HG02798 (cell line): Measurements from ENCODE around the gene SNPH.

Experiments used
- ATAC-seq: cut with Tn5 transposase; IDR thresholded peaks from one replicate; pipeline ENCODE4 v1.9.1; 2021; ENCODE audit warnings: mild to moderate bottlenecking; ENCODE audit not compliant: unreplicated experiment, poor library complexity

Gene SNPH

GRCh38 chr20:1286267-1287024 is 20.4 kb downstream of the SNPH start:
- no peak for ATAC-seq

GRCh38 chr20:1287306-1287705 is 21.2 kb downstream of the SNPH start:
- no peak for ATAC-seq

DNA sequence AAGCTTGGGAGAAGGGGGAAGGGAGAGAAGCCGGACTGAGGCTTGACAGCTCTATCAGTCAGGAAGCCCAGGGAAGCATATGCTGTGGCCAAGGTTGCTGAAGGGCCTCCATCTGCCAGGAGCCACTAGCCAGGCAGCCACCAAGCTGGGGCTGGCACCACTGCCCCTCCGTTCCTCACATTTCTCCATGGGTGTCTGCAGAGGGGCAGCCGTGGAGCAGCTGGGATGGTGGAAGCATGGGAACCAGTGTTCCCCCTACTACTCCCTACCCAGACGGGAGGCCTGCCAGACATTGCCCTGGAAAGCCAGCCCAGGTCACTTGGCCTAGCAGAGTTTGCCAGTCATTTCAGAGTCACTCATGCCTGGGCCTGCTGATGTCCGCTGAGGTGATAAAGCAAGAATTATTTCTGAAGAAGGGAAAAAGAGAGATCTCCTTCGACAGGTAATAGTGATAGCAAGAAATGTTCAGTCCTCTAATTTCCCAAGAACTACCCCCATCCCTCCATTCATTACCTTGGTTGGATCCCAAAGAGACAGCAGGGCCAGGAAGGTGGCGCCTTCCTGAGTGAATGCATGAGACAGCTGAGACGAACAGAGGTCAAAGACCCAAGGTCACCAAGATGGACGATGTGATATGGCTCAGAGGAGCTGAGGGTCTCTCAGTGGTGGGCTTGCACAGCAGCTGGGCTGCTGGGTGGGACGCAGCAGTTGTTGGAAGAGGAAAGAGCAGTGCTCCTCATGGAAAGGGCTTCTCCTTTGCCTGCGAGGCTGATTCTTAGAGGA is 21.9 kb downstream of the SNPH start:
- ATAC-seq = no peak

GRCh38 chr20:1291191-1291741 is 25.2 kb downstream of the SNPH start:
- ATAC-seq = no peak

DNA sequence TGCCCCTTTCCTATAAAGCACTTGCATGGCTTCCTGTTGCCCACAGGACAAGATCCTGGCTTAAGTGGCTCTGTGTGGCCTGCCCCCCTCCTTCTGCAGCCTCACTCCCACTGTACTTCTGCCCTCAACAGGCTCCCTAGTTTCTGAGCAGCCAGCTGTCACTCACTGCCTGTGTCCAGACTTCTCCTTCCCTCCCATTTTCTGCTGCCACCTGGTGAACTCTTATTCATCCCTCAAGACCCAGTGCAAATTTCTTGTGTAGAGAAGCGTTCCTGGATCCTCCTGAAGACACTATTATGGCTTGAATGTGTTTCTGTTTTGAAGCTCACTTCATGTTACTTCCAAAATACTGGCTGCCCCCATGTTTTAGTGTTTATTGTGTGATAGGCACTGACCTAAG is 26.5 kb downstream of the SNPH start:
- no peak for ATAC-seq

DNA sequence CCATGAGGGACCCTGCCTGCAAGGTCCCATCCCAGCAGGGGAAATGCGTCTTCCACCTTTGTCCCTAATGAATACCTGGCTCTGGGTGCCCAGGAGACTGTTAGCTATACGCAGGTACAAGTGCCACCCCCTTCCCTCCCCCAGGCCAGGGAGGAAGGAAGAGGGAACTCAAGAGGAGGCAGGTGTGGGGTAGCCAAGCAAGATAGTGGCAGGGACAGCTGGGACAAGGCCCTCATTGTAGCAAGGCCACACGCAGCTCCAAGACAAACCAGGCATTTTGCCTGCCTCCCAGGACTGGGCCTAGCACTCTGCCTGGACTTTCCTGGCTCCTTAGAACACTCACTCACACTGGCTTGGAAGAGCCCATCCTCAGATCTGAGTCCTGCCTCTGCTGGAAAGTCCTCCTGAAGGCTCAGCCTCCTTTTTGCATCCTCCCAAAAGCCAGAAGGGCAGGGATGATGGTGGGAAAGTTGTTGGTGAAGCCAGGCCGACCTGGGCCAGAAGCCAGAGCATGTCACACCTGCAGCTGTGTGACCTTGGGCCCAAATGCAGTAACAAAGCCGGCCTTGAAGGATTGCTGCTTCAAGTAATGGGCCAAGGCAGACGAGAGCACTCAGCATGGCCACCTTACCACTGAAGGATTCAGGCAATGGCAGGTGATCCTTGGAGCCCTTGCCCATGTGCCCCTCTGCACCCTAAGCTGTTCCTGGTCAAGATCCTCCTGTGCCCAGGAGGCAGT is 27.7 kb downstream of the SNPH start:
- ATAC-seq = no peak

GRCh38 chr20:1294497-1294896 is 28.4 kb downstream of the SNPH start:
- ATAC-seq = no peak

DNA sequence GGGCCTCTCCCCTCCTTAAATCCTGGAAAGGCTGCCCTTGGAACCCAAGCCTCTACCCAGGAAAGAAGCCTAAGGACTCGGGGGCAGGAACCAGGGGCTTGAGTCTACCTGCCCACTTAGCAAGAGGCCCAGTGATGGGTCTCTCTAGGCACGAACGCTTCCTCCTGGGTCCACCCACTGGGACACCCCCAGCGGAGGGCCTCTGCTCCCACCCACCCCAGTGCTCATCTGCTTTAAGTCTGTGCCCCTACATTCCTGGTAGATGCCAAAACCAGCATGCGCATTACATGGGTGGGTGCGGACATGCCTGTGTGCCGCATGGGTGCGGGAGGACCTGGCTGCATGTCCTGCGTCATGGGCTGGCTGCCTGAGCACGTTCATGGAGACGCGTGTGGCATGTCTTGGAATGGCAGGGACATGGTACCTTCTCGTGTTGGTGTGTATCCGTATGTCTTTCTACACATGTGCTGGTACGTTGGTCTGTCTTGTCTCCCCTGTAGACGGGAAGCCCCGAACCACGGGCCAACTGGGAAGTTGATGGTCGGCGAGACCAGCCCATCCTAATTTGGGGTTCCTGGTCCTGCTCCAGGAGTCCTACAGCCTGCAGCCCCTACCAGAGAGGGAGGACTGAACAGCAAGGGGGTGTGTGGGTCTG is 29.3 kb downstream of the SNPH start:
- no peak for ATAC-seq

DNA sequence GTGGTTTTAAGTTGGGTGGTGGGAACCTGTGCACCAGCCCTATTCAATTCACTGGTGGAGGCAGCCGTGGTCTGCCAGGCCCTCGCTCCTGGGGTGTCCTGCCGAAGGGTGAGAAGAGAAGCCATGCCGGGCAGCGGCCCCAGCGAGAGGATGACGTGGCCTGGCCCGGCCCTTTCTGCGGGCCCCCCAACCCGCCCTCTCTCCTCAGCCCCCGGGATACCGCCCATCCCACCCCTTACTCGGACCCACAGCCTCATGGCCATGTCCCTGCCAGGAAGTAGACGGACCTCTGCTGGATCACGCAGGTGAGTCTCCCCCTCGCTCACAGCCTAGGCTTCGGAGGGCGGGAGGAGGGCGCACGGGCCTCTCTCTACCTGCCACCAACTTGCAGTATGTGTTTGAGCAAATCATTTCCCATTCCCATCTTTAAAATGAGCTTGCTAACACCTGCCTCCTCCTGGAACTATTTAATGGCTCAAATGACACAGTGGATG is 30.1 kb downstream of the SNPH start:
- no peak for ATAC-seq

DNA sequence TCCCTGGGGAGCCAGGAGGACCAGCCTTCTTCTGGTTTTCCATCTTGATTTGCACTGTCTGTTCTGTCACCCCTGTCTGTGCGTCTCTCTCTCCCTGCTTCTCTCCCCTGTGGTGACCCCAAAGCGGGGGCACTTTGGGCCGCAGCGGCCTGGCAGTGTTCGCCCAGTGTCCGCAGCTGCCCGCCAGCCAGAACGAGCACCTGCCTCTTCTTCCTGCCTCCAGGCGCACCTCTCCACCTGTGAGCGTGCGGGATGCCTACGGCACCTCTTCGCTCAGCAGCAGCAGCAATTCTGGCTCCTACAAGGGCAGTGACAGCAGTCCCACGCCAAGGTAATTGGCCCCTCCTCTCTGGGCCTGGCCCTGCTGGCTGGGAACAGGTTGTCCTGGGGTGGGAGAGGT is 30.8 kb downstream of the SNPH start:
- ATAC-seq = no peak

- ATAC-seq = no peak
Measured at GRCh38 chr20:1297486-1297885, 31.4 kb downstream of the SNPH start.

- no peak for ATAC-seq
Measured at GRCh38 chr20:1298166-1298565, 32.1 kb downstream of the SNPH start.

DNA sequence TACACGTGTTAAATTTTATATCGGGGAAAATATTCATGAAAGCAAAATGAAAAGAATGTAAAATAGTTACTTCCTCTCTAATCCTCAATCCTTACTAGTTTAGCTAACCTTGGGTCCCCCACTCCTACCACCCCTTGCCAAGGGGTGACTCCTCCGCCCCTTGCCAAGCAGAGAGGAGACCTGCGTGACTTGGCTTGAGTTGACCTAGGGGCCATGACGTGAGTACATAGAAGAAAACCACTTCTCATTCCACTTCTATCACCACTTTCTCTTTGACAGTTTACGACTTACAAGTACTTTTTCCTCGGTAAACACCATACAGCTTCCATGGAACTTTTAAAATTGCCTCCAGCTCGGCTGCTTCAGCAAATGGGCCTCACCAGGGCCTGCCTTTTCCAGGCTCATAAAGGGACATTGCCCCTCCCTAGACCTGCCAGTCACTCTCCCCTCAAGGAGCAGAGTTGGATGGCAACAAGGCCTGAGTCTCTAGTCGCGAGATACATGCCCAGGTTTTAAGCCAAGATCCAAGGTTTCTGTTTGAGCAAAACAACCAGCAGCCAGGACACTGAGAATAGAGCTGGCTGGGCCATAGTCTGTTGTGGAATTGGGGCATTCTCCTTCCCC is 32.9 kb downstream of the SNPH start:
- no peak for ATAC-seq

- ATAC-seq = no peak
Measured at GRCh38 chr20:1299522-1299921, 33.4 kb downstream of the SNPH start.

- ATAC-seq = no peak
Measured at GRCh38 chr20:1300083-1300840, 34.2 kb downstream of the SNPH start.

DNA sequence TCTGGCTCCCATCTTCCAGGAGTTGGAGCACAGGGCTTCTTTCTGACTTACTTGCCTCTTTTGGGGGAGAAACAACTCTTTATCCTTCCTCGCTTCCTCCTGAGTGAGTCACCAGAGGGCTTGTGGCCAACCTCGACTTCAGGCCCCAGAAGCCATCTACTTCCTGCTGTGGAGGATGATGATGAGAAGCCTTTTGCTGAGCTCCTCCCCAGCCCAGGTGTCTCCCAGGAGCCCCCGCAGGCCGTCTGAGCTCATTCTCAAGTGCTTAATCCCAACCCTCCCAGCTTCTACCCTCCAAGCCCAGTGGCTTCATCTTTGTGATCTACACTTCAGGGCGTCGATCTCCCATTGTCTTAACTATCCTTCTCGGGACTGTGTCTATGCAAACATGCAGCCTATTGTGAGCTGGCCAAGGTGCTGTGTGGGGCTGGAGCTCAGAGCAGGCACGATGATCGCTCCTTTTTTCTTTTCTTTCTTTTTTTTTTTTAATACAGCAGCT is 35.0 kb downstream of the SNPH start:
- no peak for ATAC-seq

DNA sequence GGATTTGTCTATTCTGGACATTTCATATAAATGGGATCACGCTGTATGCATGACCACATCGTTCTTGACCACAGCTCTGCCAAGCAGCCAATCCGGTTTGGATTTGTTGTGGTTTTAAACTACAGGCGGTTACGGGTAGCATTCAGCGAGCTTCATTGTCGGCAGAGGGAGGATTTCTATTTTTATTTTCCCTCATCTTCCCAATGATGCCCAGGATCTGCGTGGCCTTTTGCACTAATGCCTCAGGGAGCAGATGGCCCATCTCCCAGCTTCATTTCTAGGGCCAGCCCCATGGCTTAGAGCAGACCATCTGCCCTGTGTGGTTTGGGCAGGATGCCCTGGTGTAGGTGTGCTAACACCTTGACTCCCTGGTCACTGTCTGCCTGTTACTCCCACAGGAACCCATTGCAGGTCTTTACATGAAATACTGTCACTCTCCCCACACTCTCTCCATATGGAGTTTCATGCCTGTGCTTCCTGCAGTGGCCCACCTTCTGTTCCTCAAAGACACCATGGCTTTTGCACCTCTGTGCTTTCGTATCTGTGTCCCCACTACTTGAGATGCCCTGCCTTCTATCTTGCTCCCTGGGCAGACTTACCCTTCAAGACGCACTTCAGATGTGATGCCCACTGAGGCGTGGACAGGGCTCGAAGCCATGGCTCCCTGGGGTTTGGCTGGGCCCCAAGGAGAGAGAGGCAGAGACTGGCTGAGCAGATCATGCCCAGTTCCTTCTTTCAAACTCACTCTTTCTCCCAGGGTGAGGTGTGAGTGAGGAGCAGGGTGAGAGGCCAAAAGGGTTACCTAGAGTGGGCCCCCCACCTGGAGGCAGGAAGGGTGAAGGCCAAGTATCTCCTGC is 36.8 kb downstream of the SNPH start:
- ATAC-seq = no peak
